ENCODE data around the gene HDGF. TPM values are rescaled to one million over a fixed set of nuclear protein-coding genes. Genes with fewer than 3 reads are reported as not detected.

The HDGF gene
- total and polyA plus RNA-seq, 9 of the 15 experiments (the other 6 are each of a cell fraction or from before 2014, with no cell fraction given) = 38.8 to 601 (median 400) TPM

DNA sequence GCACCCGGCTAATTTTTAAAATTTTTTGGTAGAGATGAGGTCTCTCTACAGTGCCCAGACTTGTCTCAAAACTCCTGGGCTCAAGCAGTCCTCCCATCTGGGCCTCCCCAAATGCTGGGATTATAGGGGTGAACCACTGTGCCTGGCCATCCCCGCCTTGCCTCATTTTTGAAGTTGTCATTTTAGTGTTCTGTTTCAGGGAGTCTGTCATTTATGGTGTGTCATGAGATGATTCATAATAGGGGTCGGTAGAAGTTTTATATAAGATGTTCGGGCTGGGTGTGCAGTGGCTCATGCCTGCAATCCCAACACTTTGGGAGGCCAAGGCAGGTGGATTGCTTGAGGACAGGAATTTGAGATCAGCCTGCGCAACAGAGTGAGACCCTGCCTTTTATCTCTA lies 24.3 kb upstream of the HDGF start:
- no peak for FAIRE-seq
- intact Hi-C loops (cut with micrococcal nuclease) = no loop called here
- no peak overlapping the region for H3K4me3 ChIP-seq
- no peak overlapping the region for H3K4me2 ChIP-seq (ENCODE audit: insufficient read depth, low read length)
- H4K20me1 ChIP-seq (replicated peaks; ENCODE audit: control insufficient read depth, insufficient read depth, low read length) = peaks cover 13% of the 10 kb centered on the region; the same call in 1 of the 2 replicates
- no peak for DNase-seq (ENCODE audit: extremely low read depth in 1 of 4, low spot score in 3 of 4)
- no peaks in the 10 kb centered on the region for H3K27me3 ChIP-seq (ENCODE audit: control insufficient read depth in 2 of 2, insufficient read depth in 2 of 2, low read length in 2 of 2)
- WGBS (ENCODE audit: insufficient coverage, low coverage, missing lambda C conversion rate) = 77% methylated on average over 5 of the region's 5 CpGs
- H3K9me1 ChIP-seq (ENCODE audit: control insufficient read depth, insufficient read depth, low read length) = no peaks in the 10 kb centered on the region
- no peak overlapping the region for H3K27ac ChIP-seq (ENCODE audit: extremely low read depth, low read depth, low read length)
- no TSS peak for BruUV-seq (replicated peaks)
- H3K79me2 ChIP-seq (ENCODE audit: control insufficient read depth, insufficient read depth, low read length) = peaks cover 90% of the 10 kb centered on the region
- no peak for ATAC-seq
- H2AFZ ChIP-seq (ENCODE audit: low read depth, low read length) = no peak overlapping the region
- in situ Hi-C loops (cut with MboI) = no loop called here
- H3K9me3 ChIP-seq (replicated peaks; ENCODE audit: control insufficient read depth, insufficient read depth, low read depth, low read length) = no peaks in the 10 kb centered on the region
- ChIA-PET CTCF (ENCODE audit: low intra/inter-chr PET ratio) (no interaction called here), POLR2A (interaction anchor here (1.3 kb wide), 2 partner anchors 9 to 35 kb away, joined by 3 to 4 read pairs; partner anchors contain the start of genes MRPL24 and PRCC)
- peaks cover 21 to 38% of the 10 kb centered on the region in 2 experiments for H3K4me1 ChIP-seq (replicated peaks in 1 of 2; ENCODE audit: control insufficient read depth in 2 of 2, insufficient read depth in 2 of 2, low read length in 2 of 2)
- TF ChIP-seq, protein P1, sequence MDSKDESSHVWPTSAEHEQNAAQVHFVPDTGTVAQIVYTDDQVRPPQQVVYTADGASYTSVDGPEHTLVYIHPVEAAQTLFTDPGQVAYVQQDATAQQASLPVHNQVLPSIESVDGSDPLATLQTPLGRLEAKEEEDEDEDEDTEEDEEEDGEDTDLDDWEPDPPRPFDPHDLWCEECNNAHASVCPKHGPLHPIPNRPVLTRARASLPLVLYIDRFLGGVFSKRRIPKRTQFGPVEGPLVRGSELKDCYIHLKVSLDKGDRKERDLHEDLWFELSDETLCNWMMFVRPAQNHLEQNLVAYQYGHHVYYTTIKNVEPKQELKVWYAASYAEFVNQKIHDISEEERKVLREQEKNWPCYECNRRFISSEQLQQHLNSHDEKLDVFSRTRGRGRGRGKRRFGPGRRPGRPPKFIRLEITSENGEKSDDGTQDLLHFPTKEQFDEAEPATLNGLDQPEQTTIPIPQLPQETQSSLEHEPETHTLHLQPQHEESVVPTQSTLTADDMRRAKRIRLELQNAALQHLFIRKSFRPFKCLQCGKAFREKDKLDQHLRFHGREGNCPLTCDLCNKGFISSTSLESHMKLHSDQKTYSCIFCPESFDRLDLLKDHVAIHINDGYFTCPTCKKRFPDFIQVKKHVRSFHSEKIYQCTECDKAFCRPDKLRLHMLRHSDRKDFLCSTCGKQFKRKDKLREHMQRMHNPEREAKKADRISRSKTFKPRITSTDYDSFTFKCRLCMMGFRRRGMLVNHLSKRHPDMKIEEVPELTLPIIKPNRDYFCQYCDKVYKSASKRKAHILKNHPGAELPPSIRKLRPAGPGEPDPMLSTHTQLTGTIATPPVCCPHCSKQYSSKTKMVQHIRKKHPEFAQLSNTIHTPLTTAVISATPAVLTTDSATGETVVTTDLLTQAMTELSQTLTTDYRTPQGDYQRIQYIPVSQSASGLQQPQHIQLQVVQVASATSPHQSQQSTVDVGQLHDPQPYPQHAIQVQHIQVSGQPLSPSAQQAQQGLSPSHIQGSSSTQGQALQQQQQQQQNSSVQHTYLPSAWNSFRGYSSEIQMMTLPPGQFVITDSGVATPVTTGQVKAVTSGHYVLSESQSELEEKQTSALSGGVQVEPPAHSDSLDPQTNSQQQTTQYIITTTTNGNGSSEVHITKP (IDR thresholded peaks at IDR 0.05; ENCODE audit: partially characterized antibody) = peak; percentile 25
- TF ChIP-seq LARP7 (IDR thresholded peaks at IDR 0.05) = no peak
- H3K9ac ChIP-seq (ENCODE audit: insufficient read depth in 1 of 2, low read depth in 2 of 2, low read length in 2 of 2) = no peak overlapping the region
- peaks cover 47% of the 10 kb centered on the region; the same call in 2 of the 3 replicates for H3K36me3 ChIP-seq (ENCODE audit: control insufficient read depth, insufficient read depth, low read length)

Measured in K562 (cell line).